GM21576 (cell line): ENCODE results near the gene UBE2V1.

Experiments used
- ATAC-seq: cut with Tn5 transposase; IDR thresholded peaks from one replicate; pipeline ENCODE4 v1.9.1; 2021; ENCODE audit warnings: mild to moderate bottlenecking, moderate library complexity; ENCODE audit not compliant: unreplicated experiment

Gene UBE2V1

GRCh38 chr20:50049442-50050026 is 63.4 kb downstream of the UBE2V1 start:
- no peak for ATAC-seq

GRCh38 chr20:50048420-50049166 is 64.4 kb downstream of the UBE2V1 start:
- no peak for ATAC-seq

- no peak for ATAC-seq
Observed at GRCh38 chr20:50044353-50044960, 68.5 kb downstream of the UBE2V1 start.

- ATAC-seq: no peak
Observed at GRCh38 chr20:50043573-50044352, 69.2 kb downstream of the UBE2V1 start.

- ATAC-seq: no peak
Observed at GRCh38 chr20:50042370-50043313, 70.3 kb downstream of the UBE2V1 start.

- no peak for ATAC-seq
Observed at GRCh38 chr20:50041246-50041873, 71.6 kb downstream of the UBE2V1 start.

GRCh38 chr20:50040432-50041245 is 72.3 kb downstream of the UBE2V1 start:
- ATAC-seq: no peak

- ATAC-seq: no peak
Observed at GRCh38 chr20:50039706-50040431, 73.1 kb downstream of the UBE2V1 start.

GRCh38 chr20:50038574-50038991 is 74.4 kb downstream of the UBE2V1 start:
- no peak for ATAC-seq

- ATAC-seq: no peak
Observed at GRCh38 chr20:50038169-50038568, 74.8 kb downstream of the UBE2V1 start.

GRCh38 chr20:50037575-50037974 is 75.4 kb downstream of the UBE2V1 start:
- ATAC-seq: no peak

GRCh38 chr20:50037123-50037522 is 75.8 kb downstream of the UBE2V1 start:
- no peak for ATAC-seq

GRCh38 chr20:50036703-50037102 is 76.2 kb downstream of the UBE2V1 start:
- ATAC-seq: no peak

GRCh38 chr20:50034567-50035180 is 78.3 kb downstream of the UBE2V1 start:
- no peak for ATAC-seq

- no peak for ATAC-seq
Observed at GRCh38 chr20:50032955-50033666, 79.8 kb downstream of the UBE2V1 start.
